HG02884 (cell line): ENCODE data around the gene HGFAC.
"Not testable (repeated sequence)": the region's sequence is repeated elsewhere in the genome, so short reads cannot be mapped to it uniquely, and the experiment has no call there.

ENCODE experiments used
- ATAC-seq: cut with Tn5 transposase; IDR thresholded peaks from one replicate; pipeline ENCODE4 v1.9.1; 2021; ENCODE audit warnings: mild to moderate bottlenecking, moderate library complexity; ENCODE audit not compliant: unreplicated experiment

Gene HGFAC

DNA sequence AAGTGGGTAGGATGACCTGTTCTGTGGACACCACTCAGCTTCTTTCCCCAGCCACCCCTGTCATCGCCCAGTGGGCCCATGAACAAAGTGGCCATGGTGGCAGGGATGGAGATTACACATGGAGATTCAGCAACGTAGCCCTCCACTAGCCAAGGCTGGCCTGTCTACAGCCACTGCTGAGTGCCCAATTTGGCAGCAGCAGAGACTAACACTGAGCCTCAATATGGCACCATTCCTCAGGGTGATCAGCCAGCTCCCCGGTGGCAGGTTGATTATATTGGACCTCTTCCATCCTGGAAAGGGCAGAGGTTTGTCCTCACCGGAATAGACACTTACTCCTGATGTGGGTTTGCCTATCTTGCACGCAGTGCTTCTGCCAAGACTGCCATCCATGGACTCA is 17.4 kb downstream of the HGFAC start:
- ATAC-seq: not testable (repeated sequence)

- ATAC-seq: no peak
Measured at GRCh38 chr4:3460926-3461325, 19.2 kb downstream of the HGFAC start.

DNA sequence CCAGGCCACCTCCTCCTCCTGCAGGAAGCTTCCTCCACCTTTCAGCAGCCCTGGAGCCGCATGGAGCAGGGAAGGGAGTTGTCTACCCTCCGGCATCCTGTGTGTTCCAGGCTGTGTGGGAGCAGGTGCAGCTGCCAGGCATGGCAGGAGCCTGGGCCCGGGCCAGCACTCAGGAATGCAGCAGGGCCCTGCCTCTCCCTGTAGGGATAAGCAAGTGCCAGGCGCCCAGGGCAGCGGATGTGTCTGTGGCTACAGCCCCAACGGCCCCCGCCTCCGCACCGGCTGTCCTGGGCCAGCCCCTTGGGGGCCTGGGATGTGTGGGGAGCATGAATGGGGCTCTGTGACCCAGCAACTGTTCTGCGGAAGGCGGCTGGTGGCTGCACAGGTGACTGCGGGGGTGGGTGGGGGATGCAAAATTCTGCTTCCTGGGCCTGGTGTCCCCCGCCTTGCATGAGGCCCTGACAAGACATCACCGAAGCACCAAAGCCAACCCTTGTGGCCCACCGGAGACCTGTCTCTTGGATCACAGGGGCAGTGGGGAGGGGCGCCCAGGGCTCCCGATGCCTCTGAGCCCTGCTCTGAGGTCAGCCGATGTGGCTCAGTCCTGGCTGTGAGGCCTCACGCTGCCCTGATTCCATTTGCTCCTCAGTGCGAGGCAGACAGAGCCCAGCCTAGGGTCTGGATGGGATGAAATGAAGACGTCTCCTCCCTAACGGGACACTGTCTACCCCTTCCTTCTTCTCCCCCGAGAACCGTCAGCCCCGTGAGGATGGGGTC is 19.9 kb downstream of the HGFAC start:
- no peak for ATAC-seq

- ATAC-seq: no peak
Measured at GRCh38 chr4:3462321-3462789, 20.6 kb downstream of the HGFAC start.

GRCh38 chr4:3462790-3463415 is 21.1 kb downstream of the HGFAC start, which contains the start of gene DOK7:
Gene DOK7, plus strand, starts transcription at chr4:3463306. Its CDS starts 70 bp downstream, at chr4:3463376.
- ATAC-seq: no peak

- no peak for ATAC-seq
Measured at GRCh38 chr4:3463556-3464348, 22.0 kb downstream of the HGFAC start.

GRCh38 chr4:3464349-3464905 is 22.7 kb downstream of the HGFAC start:
- ATAC-seq: no peak

- no peak for ATAC-seq
Measured at GRCh38 chr4:3464911-3465697, 23.3 kb downstream of the HGFAC start.

DNA sequence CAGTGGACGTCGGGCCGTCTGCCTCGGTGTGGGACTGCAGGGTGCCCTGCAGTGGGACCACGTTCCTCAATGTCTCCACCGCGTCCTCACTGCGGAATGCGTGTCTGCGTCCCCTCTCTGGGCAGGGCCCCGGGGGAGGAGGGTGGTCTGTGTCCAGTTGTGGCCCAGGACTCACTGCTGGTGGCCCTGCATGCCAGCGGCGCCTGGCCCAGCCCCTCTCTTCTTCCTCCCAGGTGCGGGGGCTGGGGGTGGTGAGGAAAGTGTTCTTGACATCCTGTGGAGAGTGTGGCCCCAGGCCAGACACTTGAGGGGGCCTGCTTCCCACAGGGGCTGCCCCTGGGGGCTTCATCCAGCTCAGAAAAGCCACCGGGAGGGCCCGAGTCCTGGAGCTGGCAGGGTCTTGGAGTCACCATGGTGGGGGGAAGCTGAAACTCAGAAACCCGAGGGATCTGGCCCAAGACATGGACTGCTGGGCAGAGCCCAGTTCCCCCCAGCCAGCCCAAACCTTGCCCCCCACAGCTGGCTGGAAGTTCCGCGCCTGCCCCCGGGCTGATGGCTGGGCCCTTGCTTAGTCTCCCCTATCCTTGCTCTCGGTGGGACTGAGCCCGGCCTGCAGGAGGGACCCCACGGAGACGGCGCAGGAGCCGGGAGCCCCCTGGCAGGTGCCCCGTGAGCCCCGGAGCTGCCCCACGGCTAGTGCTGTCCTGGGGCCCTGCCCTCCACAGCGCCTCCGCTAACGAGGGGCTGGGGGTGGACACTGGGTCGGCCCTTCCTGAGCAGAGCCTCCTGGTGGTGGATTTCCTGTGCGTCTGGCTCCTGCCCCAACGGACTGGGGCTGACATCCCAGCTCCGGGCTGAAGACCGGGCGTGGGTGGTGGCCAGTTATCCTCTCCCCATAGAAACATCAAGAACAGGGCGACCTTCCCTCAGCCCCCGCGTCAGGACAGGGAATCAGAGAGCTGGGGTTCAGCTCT is 24.2 kb downstream of the HGFAC start:
- ATAC-seq: no peak

- no peak for ATAC-seq
Measured at GRCh38 chr4:3466691-3467600, 25.2 kb downstream of the HGFAC start.

GRCh38 chr4:3467601-3468031 is 25.8 kb downstream of the HGFAC start:
- ATAC-seq: no peak

GRCh38 chr4:3468154-3468553 is 26.4 kb downstream of the HGFAC start:
- ATAC-seq: no peak

GRCh38 chr4:3468804-3469203 is 27.0 kb downstream of the HGFAC start:
- ATAC-seq: no peak

- no peak for ATAC-seq
Measured at GRCh38 chr4:3469386-3470243, 27.8 kb downstream of the HGFAC start.

DNA sequence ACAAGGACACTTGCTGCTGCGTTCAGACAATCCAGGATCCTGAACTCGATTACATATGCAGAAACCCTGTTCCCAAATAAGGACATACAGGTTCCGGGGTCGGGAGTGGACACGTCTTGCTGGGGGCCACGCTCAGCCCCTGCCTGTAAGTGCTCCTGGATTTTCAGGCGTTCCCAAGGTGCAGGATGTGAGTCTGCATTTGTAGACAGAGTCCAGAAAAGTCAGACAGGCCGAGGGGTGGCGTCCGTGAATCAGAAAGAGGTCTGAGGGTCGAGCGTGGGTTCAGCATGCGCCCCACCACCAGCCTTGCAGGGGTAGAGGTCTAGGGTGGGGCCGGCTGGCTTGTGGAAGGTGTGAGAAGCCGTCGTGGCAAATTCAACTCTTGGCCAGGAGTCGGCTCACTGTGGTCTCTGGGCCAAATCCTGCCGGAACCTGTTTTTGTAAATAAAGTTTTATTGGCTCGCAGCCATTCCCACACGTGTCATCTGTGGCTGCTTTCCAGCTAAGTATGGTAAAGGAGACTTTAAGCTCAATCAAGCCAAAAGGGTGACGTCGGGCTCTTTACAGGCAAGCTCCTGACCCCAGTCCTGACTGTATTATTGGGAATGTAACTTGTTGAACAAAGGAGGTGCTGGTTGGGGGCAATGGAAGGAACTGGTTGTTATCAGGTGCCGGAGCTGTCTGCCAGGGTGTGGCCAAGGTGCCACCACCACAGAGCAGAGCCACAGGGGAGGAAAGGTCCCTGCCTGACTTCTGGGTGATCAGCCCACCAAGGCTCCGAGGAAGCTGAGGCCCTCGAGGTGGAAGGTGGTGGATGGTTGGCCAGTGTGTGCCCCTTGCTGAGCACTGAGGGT is 28.7 kb downstream of the HGFAC start:
- ATAC-seq: no peak

DNA sequence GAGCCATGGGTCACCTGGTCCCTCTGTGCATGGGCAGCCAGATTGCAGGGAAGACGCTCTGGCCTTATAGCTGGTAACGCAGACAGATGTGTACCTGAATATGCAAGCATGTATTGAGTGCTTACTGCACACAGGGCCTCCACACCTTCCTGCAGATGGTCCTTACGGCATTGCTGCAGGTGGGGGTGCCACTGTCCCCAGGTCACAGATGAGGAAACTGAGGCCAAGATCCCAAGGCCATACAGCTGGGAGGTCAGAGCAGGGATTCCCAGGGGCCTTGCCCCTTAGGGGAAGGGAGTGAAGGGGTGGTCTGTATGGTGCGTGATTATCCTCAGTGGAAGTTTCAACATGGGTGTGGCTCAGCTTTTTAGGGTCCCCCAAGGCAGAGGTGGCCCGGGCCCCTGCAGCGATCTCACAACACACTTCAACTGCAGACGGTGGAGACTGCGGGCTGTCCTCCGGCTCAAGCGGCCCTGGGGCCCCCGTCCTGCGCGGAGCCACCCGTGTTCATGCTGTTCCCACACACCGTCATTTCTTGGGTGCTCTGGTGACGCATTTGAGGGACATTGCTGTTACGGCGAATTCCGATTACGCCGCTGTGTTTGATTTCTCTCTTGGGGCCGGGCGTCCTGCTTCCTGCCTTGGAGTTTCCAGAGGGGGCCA is 29.5 kb downstream of the HGFAC start:
- ATAC-seq: no peak
